Left lung (tissue), 10 donors: ENCODE results near the gene TSFM. TPM values are rescaled to one million over a fixed set of nuclear protein-coding genes. Genes with fewer than 3 reads are reported as not detected.

Source experiments
- ATAC-seq: fragments of 200-7000 bp; cut with Tn5 transposase; one replicate; pipeline ENCODE4 v1.9.1; 2020; ENCODE audit warnings: moderate library complexity
- DNase-seq, 4 donors: peaks; one replicate each; pipeline ENCODE4 v3.0.0-alpha.2; 2013 to 2020
- H3K27ac ChIP-seq, 2 donors: fragments of 200-600 bp; sonication (generic) in 1 of 2; one replicate each; pipeline versions ENCODE4 v1.5.0 to v1.8.0; 2020 to 2021
- H3K27me3 ChIP-seq, 2 donors: fragments of 200-600 bp; sonication (generic) in 1 of 2; one replicate each; pipeline versions ENCODE4 v1.5.0 to v1.8.0; 2020 to 2021
- H3K36me3 ChIP-seq, 2 donors: fragments of 200-600 bp; sonication (generic) in 1 of 2; one replicate each; pipeline versions ENCODE4 v1.5.0 to v1.8.0; 2020 to 2021
- H3K4me1 ChIP-seq, 2 donors: fragments of 200-600 bp; one replicate each; pipeline ENCODE4 v1.8.0; 2021
- H3K4me3 ChIP-seq, 2 donors: fragments of 200-600 bp; sonication (generic) in 1 of 2; one replicate each; pipeline versions ENCODE4 v1.5.0 to v1.8.0; 2020 to 2021; ENCODE audit warnings: mild to moderate bottlenecking in 1 of 2
- H3K9me3 ChIP-seq, 2 donors: fragments of 200-600 bp; sonication (generic) in 1 of 2; one replicate each; pipeline versions ENCODE4 v1.5.0 to v1.8.0; 2020 to 2021
- intact Hi-C, 2 donors: fragments of 100-400 bp; cut with DNase I; formaldehyde crosslinking; loops; one replicate each; pipeline versions ENCODE4 v1.11.2 to v1.14.2; 2022
- polyA plus RNA-seq, 6 donors: library from polyadenylated mRNA; unstranded; fragments of 120-200 nt; gene quantifications; one replicate each; pipeline ENCODE4 v1.2.1, GENCODE V29; 2013; ENCODE audit not compliant: insufficient read length in 6 of 6
- total RNA-seq, 2 donors: library from RNA; stranded (reverse); fragmentation: NEBNext Ultra II Directional; extraction: Animal tissue kit (Norgen Biotek cat#: 25700); gene quantifications; one replicate each; pipeline ENCODE4 v1.2.1, GENCODE V29; 2021
- TF ChIP-seq, protein P1 (sequence below), 2 donors: fragments of 200-600 bp; sonication (generic) in 1 of 2; IDR thresholded peaks; one replicate each; pipeline versions ENCODE4 v1.5.0 to v1.8.0; 2021; ENCODE audit warnings: antibody characterized with exemption in 2 of 2
- donor health status: DM: no; HTN: yes; CAD: no.
- donor health status: DM: no; HTN: no; CAD: no.

The TSFM gene
- total and polyA plus RNA-seq, 8 donors: 25.6 to 35.3 (median 30.7) TPM

- DNase-seq: no peak
- ATAC-seq: peak; percentile 64
These were observed 16.7 kb upstream of the TSFM start for GRCh38 chr12:57765698-57766463.

GRCh38 chr12:57766464-57767304, 15.9 kb upstream of the TSFM start, which contains the start of gene CYP27B1:
Gene CYP27B1 (minus strand): TSS chr12:57767078. CDS start chr12:57767041, 37 bp downstream.
- TF ChIP-seq, protein P1, sequence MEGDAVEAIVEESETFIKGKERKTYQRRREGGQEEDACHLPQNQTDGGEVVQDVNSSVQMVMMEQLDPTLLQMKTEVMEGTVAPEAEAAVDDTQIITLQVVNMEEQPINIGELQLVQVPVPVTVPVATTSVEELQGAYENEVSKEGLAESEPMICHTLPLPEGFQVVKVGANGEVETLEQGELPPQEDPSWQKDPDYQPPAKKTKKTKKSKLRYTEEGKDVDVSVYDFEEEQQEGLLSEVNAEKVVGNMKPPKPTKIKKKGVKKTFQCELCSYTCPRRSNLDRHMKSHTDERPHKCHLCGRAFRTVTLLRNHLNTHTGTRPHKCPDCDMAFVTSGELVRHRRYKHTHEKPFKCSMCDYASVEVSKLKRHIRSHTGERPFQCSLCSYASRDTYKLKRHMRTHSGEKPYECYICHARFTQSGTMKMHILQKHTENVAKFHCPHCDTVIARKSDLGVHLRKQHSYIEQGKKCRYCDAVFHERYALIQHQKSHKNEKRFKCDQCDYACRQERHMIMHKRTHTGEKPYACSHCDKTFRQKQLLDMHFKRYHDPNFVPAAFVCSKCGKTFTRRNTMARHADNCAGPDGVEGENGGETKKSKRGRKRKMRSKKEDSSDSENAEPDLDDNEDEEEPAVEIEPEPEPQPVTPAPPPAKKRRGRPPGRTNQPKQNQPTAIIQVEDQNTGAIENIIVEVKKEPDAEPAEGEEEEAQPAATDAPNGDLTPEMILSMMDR (IDR thresholded peaks at IDR 0.05): no peak
- peaks cover 0 to 28% of the 10 kb centered on the region in 2 donors for H3K36me3 ChIP-seq
- peaks cover 24 to 55% of the 10 kb centered on the region in 2 donors for H3K27me3 ChIP-seq
- no peaks in the 10 kb centered on the region for H3K9me3 ChIP-seq
- H3K4me1 ChIP-seq: peaks cover 28 to 47% of the 10 kb centered on the region in 2 donors
- DNase-seq (peak in 2 of 4 donors; percentile 65 to 77), ATAC-seq (peak; percentile 47)
- peak within 1 kb of the TSS; percentile 38 to 45 for H3K4me3 ChIP-seq
- H3K27ac ChIP-seq: no peak within 1 kb of the TSS
- intact Hi-C loops: no loop called here

More at GRCh38 chr12:57765698-57766463, 16.7 kb upstream of the TSFM start:
- TF ChIP-seq, protein P1 (IDR thresholded peaks at IDR 0.05): no peak
- Histone ChIP-seq H3K27ac (no peak overlapping the region), H3K27me3 (peaks cover 24 to 55% of the 10 kb centered on the region in 2 donors), H3K4me3 (peak overlapping the region; percentile 38 to 45), H3K4me1 (peaks cover 23 to 39% of the 10 kb centered on the region in 2 donors), H3K9me3 (no peaks in the 10 kb centered on the region), H3K36me3 (peaks cover 0 to 28% of the 10 kb centered on the region in 2 donors)
- intact Hi-C loops: no loop called here

- H3K4me1 ChIP-seq: peaks cover 28 to 48% of the 10 kb centered on the region in 2 donors
- peaks cover 0 to 28% of the 10 kb centered on the region in 2 donors for H3K36me3 ChIP-seq
- intact Hi-C loops: no loop called here
- peaks cover 24 to 55% of the 10 kb centered on the region in 2 donors for H3K27me3 ChIP-seq
- DNase-seq: no peak
- no peak for ATAC-seq
- peak overlapping the region in 1 of 2 donors; percentile 45 for H3K4me3 ChIP-seq
- no peak overlapping the region for H3K27ac ChIP-seq
- TF ChIP-seq, protein P1 (IDR thresholded peaks at IDR 0.05): no peak
- no peaks in the 10 kb centered on the region for H3K9me3 ChIP-seq
These were observed 15.3 kb upstream of the TSFM start for GRCh38 chr12:57767305-57767698.

GRCh38 chr12:57767876-57768275, 14.7 kb upstream of the TSFM start:
- Histone ChIP-seq H3K4me3 (no peak overlapping the region), H3K4me1 (peaks cover 28 to 52% of the 10 kb centered on the region in 2 donors), H3K27ac (no peak overlapping the region), H3K36me3 (peaks cover 0 to 28% of the 10 kb centered on the region in 2 donors), H3K9me3 (no peaks in the 10 kb centered on the region), H3K27me3 (peaks cover 24 to 50% of the 10 kb centered on the region in 2 donors)
- no peak for DNase-seq
- ATAC-seq: no peak
- TF ChIP-seq, protein P1 (IDR thresholded peaks at IDR 0.05): no peak
- intact Hi-C loops: no loop called here
